ENCODE data around the gene NDUFAF3.

- no peak for TF ChIP-seq CTCF (IDR thresholded peaks at IDR 0.05)
- TF ChIP-seq POLR2A (IDR thresholded peaks at IDR 0.05): no peak
Observed at GRCh38 chr3:49009396-49009795, 12.5 kb upstream of the NDUFAF3 start.
